ENCODE results near the gene SLC10A7.

SLC10A7 gene

DNA sequence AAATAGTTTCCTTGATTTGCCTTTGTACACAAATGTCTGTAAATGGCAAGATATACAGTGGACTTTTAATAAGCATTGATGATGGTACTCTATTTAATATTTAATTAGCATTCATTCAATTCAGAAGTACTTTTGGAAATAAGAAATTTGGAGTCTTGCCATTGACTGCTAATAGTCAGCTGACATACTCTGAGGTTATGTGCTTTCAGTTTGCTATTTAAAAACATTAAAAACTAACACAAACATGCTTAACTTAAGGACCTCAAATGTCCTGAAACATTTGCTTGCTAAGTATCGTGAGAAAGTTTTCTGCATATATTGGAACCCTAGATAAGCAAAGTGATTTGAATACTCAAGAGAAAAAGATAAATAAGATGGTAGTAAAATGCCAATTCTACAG lies 242.8 kb downstream of the SLC10A7 start:
- TF ChIP-seq, protein P1, sequence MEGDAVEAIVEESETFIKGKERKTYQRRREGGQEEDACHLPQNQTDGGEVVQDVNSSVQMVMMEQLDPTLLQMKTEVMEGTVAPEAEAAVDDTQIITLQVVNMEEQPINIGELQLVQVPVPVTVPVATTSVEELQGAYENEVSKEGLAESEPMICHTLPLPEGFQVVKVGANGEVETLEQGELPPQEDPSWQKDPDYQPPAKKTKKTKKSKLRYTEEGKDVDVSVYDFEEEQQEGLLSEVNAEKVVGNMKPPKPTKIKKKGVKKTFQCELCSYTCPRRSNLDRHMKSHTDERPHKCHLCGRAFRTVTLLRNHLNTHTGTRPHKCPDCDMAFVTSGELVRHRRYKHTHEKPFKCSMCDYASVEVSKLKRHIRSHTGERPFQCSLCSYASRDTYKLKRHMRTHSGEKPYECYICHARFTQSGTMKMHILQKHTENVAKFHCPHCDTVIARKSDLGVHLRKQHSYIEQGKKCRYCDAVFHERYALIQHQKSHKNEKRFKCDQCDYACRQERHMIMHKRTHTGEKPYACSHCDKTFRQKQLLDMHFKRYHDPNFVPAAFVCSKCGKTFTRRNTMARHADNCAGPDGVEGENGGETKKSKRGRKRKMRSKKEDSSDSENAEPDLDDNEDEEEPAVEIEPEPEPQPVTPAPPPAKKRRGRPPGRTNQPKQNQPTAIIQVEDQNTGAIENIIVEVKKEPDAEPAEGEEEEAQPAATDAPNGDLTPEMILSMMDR (IDR thresholded peaks at IDR 0.05; ENCODE audit: low read depth, low read length, missing control alignments) = no peak
- no peak for DNase-seq (ENCODE audit: low read depth)
- H3K4me3 ChIP-seq (ENCODE audit: low read depth, low read length) = no peak overlapping the region

DNA sequence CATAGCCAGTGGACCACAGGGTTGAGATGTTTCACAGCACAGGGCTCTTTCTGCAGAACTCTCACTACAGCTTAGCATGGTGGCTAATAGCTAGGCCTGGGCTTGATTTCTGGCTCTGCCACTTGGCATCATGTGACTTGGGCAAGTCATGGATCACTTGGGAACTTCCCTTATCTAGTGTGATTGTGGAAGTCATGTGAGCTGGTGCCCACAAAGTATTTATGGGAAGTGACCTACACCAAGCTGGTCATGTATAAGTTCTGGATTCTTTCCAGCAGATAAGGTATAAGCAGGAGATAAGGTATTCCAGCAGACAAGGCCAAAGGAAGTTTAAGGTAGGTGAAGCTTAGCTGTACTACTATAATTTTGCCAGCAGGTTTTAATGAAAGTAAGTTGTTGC lies 246.4 kb downstream of the SLC10A7 start:
- no peak for DNase-seq (ENCODE audit: low read depth)
- no peak overlapping the region for H3K4me3 ChIP-seq (ENCODE audit: low read depth, low read length)
- TF ChIP-seq, protein P1 (IDR thresholded peaks at IDR 0.05; ENCODE audit: low read depth, low read length, missing control alignments) = no peak

DNA sequence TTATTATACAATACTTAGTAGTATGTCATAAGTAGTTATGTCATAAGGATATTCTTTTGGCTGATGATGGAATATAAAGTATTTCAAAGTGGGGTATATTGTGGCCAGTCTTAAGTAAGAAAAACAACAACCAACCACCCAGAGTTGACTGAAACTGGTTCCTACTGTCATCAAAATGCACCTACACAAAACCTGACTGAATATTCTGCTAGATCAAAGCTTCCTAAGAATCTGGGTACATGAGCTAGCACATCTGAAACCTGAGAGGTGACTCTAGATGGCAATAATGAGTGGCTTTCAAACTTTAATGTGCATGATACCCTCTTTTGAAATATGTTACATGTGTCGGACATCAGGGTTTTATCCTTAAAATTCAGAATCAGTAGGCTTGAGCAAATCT lies 247.0 kb downstream of the SLC10A7 start:
- no peak for DNase-seq (ENCODE audit: low read depth)
- TF ChIP-seq, protein P1 (IDR thresholded peaks at IDR 0.05; ENCODE audit: low read depth, low read length, missing control alignments) = no peak
- no peak overlapping the region for H3K4me3 ChIP-seq (ENCODE audit: low read depth, low read length)

DNA sequence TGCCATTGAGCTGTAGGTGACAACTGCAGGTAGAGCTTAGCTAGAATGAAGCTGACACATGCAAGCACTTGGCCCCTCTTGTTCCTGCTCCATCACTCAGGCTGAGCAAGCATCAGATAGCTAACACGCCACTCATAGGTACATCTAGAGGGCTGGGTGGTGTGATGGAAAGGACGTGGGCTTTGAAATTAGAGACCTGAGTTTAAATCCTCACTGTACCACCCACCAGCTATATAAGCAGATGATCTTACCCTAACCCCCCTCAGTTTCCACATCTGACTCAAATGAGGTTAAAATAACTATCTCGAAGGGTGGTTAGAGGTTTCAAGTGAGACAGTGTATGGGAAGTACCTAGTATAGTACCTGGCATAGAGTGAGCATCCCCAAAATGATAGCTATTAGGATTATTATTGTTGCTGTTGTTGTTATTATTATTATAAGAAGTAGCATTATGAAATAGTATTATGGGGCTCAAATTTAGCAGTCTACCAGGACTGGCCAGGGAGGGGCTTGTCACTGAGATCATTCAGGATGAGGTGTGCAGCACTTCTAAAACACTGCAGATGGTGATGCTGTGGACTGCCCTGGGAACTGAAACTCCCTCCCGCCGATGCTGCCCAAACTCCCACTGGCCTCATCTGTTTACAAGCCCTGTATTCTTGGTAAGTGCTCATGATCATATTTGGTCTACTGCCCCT lies 248.4 kb downstream of the SLC10A7 start:
- H3K4me3 ChIP-seq (ENCODE audit: low read depth, low read length) = no peak overlapping the region
- peak; percentile 80 for DNase-seq (ENCODE audit: low read depth)
- TF ChIP-seq, protein P1 (IDR thresholded peaks at IDR 0.05; ENCODE audit: low read depth, low read length, missing control alignments) = no peak

DNA sequence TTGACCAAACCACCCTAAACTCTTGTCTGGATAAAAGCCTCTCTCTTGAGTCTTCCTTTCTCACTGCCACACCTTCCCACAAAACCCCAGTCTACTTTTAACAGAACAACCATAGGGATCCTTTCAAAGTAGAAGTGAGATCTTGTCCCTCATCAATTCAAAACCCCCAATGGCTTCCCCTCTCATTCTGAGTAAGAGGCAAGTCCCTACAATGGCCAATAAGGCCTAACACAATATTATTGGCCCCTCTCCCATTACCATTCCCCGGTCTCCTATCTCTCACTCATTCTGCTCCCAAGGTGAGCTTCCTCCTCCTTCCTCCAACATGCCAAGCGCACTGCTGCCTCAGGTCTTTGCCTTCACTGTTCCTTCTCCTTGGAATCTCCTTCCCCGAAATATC lies 250.3 kb downstream of the SLC10A7 start:
- TF ChIP-seq, protein P1 (IDR thresholded peaks at IDR 0.05; ENCODE audit: low read depth, low read length, missing control alignments) = no peak
- no peak for DNase-seq (ENCODE audit: low read depth)
- H3K4me3 ChIP-seq (ENCODE audit: low read depth, low read length) = no peak overlapping the region

DNA sequence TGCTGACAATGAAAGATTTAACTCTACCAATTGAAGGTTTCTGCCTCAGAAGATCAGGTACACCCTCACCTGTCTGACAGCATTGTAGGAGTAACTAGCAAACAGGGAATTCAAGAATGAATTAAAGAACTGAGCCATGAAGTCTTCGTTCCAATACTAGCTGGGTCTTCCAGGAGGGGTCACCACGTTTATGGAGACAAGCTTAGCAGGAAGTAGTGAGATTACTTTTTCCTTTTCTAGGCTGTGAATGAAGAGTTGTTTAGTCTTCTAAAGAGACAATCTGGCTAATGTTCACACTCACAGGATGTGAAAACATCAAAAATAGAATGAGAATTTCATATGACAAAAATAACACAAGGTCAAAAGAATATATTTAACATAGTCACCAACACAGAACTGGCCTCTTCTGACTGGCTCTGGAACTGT lies 252.5 kb downstream of the SLC10A7 start:
- peak; percentile 53 for DNase-seq (ENCODE audit: low read depth)
- TF ChIP-seq, protein P1 (IDR thresholded peaks at IDR 0.05; ENCODE audit: low read depth, low read length, missing control alignments) = no peak
- peak overlapping the region; percentile 12; the same call in 1 of the 2 replicates for H3K4me3 ChIP-seq (ENCODE audit: low read depth, low read length)

DNA sequence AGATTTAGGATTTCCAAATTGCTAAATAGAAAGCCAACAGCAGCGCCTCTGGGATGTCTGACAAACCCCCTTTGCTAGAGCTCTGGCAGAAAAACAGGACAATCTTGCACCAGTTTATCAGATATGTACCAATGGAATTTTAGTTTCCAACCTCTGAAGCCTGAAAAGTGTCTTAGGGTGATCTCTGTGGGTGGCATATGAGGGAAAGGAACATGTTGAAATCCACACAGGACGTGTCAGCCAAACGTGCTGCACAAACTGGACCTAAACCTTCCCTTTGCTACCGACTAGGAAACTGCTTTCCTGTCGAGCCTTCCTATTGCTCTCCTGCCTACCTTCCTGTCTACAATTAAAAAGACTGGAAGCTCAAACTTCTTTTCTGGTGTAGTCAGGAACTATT lies 253.9 kb downstream of the SLC10A7 start:
- TF ChIP-seq, protein P1 (IDR thresholded peaks at IDR 0.05; ENCODE audit: low read depth, low read length, missing control alignments) = no peak
- DNase-seq (ENCODE audit: low read depth) = no peak
- H3K4me3 ChIP-seq (ENCODE audit: low read depth, low read length) = no peak overlapping the region
